Measurements from ENCODE around the gene HOMER2.

The HOMER2 gene

GRCh38 chr15:82856397-82857170 lies 95.9 kb downstream of the HOMER2 start:
- no peak for DNase-seq (ENCODE audit: low read depth)

- no peak for DNase-seq (ENCODE audit: low read depth)
Measured at GRCh38 chr15:82855286-82856100, 97.0 kb downstream of the HOMER2 start.

GRCh38 chr15:82854554-82854953 lies 98.0 kb downstream of the HOMER2 start:
- DNase-seq (ENCODE audit: low read depth), result no peak

- no peak for DNase-seq (ENCODE audit: low read depth)
Measured at GRCh38 chr15:82852941-82853561, 99.5 kb downstream of the HOMER2 start.

GRCh38 chr15:82851981-82852511 lies 100.5 kb downstream of the HOMER2 start:
- DNase-seq (ENCODE audit: low read depth), result no peak

GRCh38 chr15:82851306-82851850 lies 101.1 kb downstream of the HOMER2 start:
- no peak for DNase-seq (ENCODE audit: low read depth)

GRCh38 chr15:82850731-82851130 lies 101.8 kb downstream of the HOMER2 start:
- DNase-seq (ENCODE audit: low read depth), result no peak

- DNase-seq (ENCODE audit: low read depth), result peak; percentile 28
Measured at GRCh38 chr15:82849556-82850512, 102.7 kb downstream of the HOMER2 start.

GRCh38 chr15:82848241-82848993 lies 104.1 kb downstream of the HOMER2 start:
- no peak for DNase-seq (ENCODE audit: low read depth)

- DNase-seq (ENCODE audit: low read depth), result no peak
Measured at GRCh38 chr15:82847703-82848102, 104.8 kb downstream of the HOMER2 start.

- no peak for DNase-seq (ENCODE audit: low read depth)
Measured at GRCh38 chr15:82846621-82847020, 105.9 kb downstream of the HOMER2 start.

GRCh38 chr15:82845686-82846085 lies 106.8 kb downstream of the HOMER2 start:
- no peak for DNase-seq (ENCODE audit: low read depth)

- no peak for DNase-seq (ENCODE audit: low read depth)
Measured at GRCh38 chr15:82843566-82843965, 109.0 kb downstream of the HOMER2 start.

- no peak for DNase-seq (ENCODE audit: low read depth)
Measured at GRCh38 chr15:82840166-82840565, 112.4 kb downstream of the HOMER2 start.

GRCh38 chr15:82839136-82839535 lies 113.4 kb downstream of the HOMER2 start:
- no peak for DNase-seq (ENCODE audit: low read depth)

GRCh38 chr15:82838096-82838735 lies 114.3 kb downstream of the HOMER2 start:
- DNase-seq (ENCODE audit: low read depth), result no peak

GRCh38 chr15:82835391-82835917 lies 117.1 kb downstream of the HOMER2 start:
- DNase-seq (ENCODE audit: low read depth), result no peak

GRCh38 chr15:82833362-82833682 lies 119.2 kb downstream of the HOMER2 start:
- no peak for DNase-seq (ENCODE audit: low read depth)

GRCh38 chr15:82832601-82833361 lies 119.7 kb downstream of the HOMER2 start:
- DNase-seq (ENCODE audit: low read depth), result peak; percentile 35
